UCSD-AML1 (cell line): ENCODE results near the gene ARF6.
"Not testable (repeated sequence)": the region's sequence is repeated elsewhere in the genome, so short reads cannot be mapped to it uniquely, and the experiment has no call there.

Source experiments
- DNase-seq: peaks from one replicate; lab custom pipeline; 2025; ENCODE audit not compliant: unreplicated experiment; lab: John Stamatoyannopoulos, UW

ARF6 gene

GRCh38 chr14:49936882-49937281 lies 44.0 kb downstream of the ARF6 start:
- not testable (repeated sequence) for DNase-seq

- DNase-seq = not testable (repeated sequence)
These were observed 46.3 kb downstream of the ARF6 start for GRCh38 chr14:49939215-49939614.

- no peak for DNase-seq
These were observed 47.1 kb downstream of the ARF6 start for GRCh38 chr14:49939884-49940510.

GRCh38 chr14:49940808-49941421 lies 48.0 kb downstream of the ARF6 start:
- DNase-seq = no peak

- no peak for DNase-seq
These were observed 49.2 kb downstream of the ARF6 start for GRCh38 chr14:49942090-49942489.

- DNase-seq = no peak
These were observed 51.6 kb downstream of the ARF6 start for GRCh38 chr14:49944501-49944900.

GRCh38 chr14:49945448-49946319 lies 52.8 kb downstream of the ARF6 start:
- no peak for DNase-seq
